ENCODE measurements around the gene PRDM5. TPM values are rescaled to one million over a fixed set of nuclear protein-coding genes. Genes with fewer than 3 reads are reported as not detected.

PRDM5 gene
- total RNA-seq, result not detected in 2 replicates

DNA sequence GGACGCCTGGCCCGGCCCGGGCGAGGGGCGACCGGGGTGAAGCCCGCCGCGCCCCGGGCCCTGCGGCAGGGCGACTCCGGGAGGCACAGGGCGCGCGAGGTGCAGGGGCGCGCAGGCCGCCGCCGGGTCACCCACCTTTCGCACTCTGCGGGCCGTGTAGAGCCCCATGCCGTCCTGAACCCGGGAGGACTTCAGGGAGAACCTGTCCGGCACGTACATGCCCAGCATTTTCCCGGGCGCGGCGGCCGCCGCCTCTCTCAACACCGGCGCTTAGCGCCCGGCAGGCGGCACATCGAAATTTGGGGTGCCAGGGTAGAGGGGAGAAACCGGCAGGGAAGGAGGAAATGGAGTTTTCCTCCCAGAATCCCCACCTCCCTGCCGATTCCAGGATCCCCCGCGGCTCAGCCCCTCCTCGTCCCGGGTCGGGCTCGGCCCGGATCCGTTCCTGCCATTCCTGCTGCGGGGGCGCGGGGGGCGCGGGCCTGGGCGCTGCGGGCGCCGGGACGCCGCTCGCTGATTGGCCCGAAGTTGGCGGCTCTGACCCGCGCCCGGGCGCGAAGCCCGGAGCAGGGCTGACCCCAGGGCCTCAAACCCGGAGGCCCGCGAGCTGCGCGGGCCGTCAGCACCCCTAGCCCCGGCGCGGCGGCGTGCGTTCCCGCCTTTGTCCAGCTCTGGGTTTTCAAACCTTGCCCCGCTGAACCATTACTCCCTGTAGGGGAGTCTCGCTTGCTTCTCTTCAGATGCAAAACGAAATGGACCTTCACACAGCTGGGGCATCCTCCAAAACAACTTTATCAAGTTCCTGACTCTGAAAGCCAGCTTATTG lies at the start of gene PRDM5:
PRDM5 (minus strand) TSS at position 346 of the 826 bp plus-strand sequence; CDS start at position 228, 118 bp downstream.
- intact Hi-C loops (cut with micrococcal nuclease), result loop anchor here (5.0 kb wide), 3 partner anchors 150 to 645 kb away; partner anchors contain the start of gene NDNF

DNA sequence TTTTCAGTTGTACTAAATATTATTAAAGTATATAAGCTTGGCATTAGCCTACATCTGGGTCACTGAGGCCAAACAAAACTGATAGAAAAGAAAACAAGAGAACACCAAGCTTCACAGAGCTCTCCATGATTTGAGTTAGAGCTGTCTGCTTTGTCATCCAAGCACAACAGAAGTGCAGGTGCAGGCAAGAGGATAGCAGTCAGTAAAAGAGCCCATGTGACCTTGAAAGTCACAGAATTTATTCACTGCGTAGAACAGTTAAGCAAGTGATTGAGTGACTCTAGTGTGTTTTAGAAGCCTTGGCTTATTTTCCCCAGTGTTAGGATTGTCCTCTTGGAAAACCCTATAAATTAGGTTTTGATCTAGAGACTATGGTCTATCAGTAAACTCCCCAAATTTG lies 49.4 kb upstream of the PRDM5 start:
- intact Hi-C loops (cut with micrococcal nuclease), result no loop called here

DNA sequence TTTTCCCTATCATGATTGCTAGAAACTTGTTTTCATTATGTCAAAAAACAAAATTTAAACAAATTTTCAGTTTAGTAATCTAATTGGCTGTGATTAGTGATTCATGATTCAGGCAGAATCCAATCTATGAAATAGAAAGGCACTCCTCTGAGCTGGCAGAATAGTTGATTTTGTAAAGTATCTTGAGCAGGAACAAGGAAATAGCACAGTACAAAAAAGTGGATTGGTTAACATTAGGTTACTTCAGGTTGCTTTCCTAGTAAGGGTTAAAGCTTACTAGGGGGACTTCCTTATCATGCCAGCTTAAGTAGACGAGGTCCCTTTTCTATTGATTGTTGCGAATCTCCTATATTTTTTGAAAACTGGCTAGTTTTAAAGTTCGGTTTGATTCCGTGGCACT lies 43.4 kb upstream of the PRDM5 start:
- intact Hi-C loops (cut with micrococcal nuclease), result no loop called here

DNA sequence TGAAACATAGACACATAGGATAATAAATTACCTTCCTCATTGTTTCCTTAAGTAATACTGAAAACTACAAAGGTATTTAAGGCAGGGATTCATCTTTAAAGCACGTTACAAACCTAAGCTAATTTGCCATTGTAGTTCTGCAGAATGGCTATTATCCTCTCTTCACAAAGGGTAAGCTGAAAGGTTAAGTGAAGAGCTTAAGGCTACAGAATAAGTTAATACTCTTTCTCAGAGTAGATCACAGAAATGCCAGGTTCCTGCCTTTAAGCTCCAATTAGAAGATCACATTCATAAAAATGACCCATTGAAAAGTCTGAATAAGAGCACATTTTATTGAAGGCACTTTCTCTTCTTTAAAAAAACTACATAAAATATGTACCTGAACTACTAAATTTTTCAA lies 42.1 kb upstream of the PRDM5 start:
- intact Hi-C loops (cut with micrococcal nuclease), result no loop called here

DNA sequence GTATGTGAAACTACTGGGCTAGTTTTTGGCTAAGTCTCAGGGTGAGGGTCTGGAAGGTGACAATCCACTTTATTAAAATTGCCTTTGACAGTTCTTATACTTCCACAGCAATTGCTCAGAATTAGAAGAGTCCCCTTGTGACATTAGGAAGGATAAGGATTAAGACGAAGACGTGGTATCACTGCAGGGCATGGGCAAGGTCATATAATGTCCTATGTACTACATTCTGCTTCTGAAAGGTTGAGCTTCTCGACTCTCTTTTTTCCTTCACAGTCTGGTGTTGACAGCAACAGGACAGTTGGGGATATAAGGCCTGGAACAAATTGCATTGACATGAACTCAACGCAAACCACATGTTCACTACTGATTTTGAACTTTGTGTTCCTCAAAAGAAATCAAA lies 40.9 kb upstream of the PRDM5 start:
- intact Hi-C loops (cut with micrococcal nuclease), result no loop called here

DNA sequence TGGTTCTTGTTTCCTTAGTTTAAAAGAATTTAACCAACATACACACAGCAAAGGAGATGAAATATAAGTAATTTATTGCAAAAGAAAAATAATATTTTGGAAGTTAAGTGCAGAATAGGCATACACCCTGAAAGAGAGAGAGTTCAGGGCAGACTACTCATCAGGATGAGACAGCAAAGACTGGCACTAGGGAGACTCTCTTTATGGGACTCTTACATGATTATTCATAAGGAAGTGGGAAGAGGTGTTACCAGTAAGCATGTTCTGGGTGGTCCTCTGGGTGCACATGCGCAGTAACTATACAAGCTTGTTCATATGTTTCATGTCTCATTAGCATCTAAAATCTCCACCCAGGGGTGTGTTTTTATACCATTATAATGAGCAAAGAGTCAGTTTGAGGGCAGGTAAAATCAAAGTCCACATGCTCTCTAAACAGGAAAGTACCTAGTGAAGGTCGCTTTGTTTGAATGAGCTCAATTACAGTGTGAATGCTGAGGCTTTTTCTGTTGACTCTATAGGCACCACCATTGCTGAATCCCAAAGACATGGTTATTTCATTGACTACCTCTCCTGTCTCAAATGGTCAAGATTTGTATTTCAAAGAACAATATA lies 38.2 kb upstream of the PRDM5 start:
- intact Hi-C loops (cut with micrococcal nuclease), result no loop called here

DNA sequence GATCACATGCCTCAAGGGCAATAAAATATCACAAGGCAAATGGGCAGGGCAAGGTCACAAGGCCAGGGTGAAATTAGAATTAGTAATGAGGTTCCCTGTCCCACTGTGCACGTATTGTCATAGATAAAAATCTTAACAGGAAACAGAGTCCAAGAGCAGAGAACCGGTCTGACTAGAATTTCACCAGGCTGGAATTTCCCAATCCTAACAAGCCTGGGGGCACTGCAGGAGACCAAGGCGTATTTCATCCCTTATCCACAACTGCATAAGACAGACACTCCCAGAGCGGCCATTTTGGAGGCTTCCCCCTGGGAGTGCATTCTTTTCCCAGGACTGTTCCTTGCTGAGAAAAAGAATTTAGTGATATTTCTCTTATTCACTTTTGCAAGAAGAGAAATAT lies 25.9 kb upstream of the PRDM5 start:
- intact Hi-C loops (cut with micrococcal nuclease), result no loop called here

DNA sequence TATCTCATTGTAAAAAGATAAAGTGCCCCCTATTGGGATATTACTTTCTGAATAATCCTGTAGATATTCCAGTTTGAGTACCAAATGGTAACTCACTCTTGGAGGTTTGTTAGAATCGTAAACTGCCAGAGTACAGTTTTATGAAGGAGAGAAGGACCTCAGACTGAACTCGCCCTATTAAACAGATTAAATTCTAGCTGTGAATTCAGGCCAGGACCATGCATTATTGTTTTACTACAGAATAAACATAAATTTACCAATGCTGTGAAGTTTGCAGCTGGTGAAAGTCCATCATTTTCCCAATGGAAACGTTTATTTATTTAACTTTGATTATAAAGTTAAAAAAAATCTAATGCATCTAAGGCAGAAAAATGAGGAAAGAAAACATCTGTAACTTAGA lies 20.2 kb upstream of the PRDM5 start:
- intact Hi-C loops (cut with micrococcal nuclease), result no loop called here

DNA sequence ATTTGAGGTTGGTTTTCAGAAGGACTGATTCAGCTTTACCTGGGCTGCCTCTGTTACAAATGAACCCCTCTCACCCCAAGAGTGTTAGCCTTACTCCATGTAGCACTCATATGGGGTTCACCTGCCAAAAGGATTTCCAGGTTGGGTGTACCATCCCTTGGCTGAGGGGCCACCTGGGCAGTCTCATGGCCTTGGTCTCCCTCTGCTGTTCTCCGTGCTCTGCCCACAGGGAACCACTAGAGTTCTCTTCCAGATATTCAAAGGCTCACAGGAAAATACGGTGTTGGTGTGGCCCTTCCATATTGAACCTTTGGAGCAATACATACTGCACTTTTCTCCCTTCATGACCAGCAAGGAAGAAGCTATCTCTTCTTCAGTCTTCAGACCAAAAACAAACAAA lies 18.0 kb upstream of the PRDM5 start:
- intact Hi-C loops (cut with micrococcal nuclease), result no loop called here

DNA sequence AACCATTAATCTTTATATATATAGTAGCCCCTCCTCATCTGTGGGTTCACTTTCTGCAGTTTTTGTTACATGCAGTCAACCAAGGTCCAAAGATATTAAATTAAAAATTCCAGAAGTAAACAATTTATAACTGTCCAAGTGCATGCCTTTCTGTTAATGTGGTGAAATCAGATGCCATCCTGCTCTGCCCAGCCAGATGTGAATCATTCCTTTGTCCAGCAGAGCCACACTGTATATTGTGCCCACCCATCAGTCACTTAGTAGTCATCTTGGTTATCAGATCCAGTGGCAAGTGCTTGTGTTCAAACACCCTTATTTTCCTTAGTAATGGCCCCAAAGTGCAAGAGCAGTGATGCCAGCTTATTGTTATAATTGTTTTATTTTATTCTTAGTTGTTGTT lies 17.2 kb upstream of the PRDM5 start:
- intact Hi-C loops (cut with micrococcal nuclease), result no loop called here

DNA sequence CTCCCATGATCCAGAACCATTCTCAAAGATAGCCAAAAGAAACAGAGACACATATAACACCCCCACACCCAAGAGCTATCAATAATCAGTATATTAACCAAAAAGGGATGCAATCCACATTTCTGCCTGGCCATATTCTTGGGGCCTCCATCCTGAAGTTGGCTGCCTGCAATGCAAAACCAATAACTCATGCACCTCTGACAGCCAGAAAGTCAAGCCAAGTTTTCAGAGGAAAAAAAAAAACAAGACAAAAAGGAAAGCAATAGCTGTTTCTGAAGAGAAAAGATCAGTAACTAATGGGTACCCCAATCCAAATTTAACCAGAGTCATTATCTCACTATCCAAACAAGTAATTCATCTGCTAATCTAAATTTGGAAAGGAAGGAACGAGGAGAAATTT lies 7.3 kb upstream of the PRDM5 start:
- intact Hi-C loops (cut with micrococcal nuclease), result no loop called here

DNA sequence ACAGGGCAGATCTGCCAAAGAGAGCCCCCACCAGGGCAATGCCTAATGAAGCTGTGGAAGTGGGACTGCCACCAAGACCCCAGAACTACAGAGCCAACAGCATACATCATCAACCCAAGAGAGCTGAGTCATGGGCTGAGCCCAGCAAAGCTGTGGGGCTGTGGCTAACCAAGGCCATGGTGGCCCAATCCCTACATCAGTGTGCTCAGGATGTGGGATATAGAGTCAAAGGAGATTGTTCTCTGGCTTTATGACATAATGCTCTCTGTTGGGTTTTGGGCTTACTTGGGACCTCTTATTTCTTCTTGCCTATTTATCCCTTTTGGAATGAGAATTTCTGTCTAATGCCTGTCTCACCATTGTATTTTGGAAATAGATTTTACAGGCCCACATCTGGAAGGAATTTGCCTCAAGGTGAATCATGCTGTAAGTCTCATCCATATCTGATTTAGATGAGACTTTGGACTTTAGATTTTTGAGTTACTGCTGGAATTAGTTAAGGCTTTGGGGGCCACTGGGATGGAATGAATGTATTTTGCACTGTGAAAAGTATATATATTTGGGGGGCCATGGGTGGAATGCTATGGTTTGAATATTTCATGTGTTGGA lies 5.4 kb upstream of the PRDM5 start:
- intact Hi-C loops (cut with micrococcal nuclease), result no loop called here

DNA sequence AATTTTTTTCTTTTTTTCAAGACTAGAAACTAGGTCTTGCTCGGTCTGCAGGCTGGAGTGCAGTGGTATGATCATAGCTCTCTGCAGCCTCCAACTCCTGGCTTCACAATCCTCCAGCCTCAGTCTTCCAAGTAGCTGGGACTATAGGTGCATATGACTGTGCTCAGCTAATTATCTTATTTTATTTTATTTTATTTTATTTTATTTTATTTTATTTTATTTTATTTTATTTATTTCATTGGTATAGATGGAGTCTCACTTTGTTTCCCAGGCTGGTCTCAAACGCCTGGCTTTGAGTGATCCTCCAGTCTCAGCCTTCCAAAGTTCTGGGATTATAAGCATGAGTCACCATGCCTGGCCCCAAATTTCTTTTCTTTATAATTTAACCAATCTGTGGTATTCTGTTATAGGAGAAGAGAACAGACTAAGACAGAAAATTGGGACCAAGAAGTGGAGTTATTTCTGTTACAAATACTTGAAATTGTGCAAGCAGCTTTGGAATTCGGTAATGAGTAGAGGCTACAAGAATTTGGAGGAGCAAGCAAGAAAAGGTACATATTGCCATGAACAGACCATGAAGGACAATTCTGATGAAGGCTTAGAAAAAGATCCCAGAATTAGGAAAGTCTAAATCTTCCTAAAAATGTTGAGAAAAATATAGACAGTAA lies 4.0 kb upstream of the PRDM5 start:
- intact Hi-C loops (cut with micrococcal nuclease), result no loop called here

DNA sequence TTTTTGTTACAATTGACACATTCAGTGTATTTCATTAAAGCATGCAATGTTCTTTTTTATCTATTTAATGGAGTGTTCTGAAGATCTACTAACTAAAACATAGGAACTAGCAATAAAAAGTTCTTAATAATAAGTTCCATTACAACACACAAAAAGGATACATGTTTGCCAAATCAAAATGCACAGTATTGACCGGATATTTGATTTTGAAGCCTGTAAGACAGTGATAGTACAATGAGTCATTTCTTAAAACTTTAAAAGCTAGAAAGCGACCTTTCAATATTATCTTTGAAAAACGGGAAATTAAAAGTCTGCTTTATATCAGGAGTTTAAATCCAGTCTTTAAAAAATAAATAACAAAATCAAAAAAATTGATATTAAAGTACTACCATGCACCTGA lies 2.4 kb upstream of the PRDM5 start:
- intact Hi-C loops (cut with micrococcal nuclease), result loop anchor here (5.0 kb wide), 3 partner anchors 147 to 642 kb away; partner anchors contain the start of gene NDNF

DNA sequence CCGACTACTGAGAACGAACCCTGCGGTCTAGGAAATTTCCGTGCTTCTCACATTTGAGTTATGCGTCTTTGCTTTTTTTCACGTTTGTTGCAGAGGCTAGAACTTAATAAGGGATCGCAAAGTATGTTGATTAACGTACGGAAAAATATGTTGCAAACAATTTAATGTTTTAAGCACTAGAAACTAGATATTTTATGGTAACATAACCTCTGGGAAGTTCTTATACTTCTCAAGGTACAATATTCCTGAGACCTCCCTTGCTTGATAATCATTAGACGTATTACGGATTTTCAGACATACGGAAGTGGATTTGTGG lies 639 bp upstream of the PRDM5 start:
- intact Hi-C loops (cut with micrococcal nuclease), result loop anchor here (5.0 kb wide), 3 partner anchors 149 to 644 kb away; partner anchors contain the start of gene NDNF

DNA sequence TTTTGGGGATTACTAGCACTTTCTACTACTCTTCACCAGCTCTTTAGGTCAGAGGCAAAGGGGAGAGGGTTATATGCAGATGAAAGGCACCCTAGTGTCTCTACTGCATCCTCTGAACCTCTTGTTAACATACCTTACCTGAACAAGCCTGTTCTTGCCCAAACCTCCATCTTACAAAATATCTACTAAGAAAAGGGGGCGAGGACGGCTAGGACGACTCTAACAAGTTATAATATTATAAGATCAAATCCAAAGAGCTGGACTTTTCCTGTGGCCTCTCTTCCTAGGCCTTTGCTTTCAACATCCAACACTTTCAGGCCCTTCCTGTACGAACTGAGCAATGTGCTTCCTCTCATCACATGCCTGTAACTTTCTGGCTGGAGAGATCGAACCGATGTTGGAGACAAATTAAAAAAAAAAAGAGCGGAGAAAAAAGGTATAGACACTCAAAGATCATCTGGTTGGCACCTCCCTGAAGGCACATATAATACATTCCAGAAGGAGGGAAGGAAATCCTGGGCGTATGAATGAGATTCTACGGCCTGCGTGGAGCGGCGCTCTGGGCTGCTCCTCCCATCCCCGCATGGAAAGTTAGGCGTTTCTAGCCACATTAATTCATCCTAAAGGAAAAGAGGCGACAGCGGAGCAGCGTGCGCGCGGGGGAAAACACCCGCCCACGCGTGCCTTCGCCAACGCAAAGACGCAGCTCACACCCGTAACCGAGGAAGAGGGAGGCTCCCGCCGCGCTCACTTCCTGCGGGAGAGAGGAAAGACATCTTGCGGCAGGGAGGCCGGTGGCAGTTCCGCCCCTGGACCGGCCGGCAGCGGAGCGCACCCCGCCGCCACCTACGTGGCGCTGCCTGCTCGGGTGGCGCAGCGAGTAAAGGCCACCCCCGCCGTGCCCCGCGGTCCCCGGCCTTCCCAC lies 808 bp downstream of the PRDM5 start:
- intact Hi-C loops (cut with micrococcal nuclease), result loop anchor here (2.0 to 5.0 kb wide), 4 partner anchors 151 to 646 kb away; partner anchors contain the start of gene NDNF

DNA sequence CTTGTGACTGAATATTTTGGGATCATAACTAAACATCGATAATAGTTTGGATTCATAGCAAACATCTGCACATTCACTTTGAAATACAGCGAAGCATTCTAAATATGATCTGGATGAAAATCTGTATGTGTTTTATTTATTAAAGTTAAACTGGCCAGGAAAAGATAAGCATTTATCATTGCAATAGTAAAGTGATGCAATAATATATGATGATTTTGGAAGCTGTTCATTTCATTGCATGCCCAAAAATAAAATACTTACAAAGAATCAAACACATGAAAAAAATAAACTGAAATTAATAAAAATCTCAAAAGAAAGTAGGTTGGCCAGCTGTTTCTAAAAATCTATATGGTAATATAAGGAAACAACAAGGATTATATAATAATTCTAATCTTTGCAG lies 1.9 kb downstream of the PRDM5 start:
- intact Hi-C loops (cut with micrococcal nuclease), result loop anchor here (2.0 to 5.0 kb wide), 4 partner anchors 152 to 647 kb away; partner anchors contain the start of gene NDNF

DNA sequence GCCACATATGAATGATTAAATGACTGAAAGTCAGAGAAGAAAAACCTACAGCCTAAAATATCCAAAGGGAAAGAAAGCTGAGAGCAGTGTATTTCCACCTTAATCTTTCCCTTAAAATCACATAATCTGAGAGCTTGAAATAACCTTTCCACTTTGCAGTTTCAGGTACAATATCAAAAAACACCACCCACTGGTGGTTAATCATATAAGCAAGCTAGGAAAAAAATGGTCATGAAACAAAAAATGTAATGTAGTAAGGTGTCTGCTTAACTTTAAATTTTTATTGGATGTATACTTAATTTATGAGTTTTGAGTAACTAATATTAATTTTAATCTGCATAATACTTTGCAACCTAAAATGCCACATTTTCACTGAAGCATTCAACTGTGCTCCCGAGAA lies 3.2 kb downstream of the PRDM5 start:
- intact Hi-C loops (cut with micrococcal nuclease), result no loop called here

DNA sequence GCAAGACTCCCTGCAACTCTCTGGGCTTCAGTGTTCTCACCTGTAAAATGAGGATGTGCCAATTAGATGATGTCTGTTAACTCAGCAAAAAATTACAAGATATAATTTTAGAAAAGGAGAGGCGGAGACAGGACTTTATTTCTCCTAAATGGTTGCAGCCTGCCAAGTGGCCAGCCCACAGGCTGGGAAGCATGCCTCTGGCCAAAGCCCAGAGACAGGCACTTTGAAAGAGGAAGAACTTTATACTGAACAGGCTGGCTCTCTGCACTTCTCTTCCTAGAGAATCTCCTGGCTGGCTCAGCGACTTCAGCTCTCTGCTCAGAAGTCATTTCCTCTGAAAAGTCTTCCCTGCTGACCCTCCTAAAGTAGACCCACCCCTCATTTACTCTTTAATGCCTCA lies 3.7 kb downstream of the PRDM5 start:
- intact Hi-C loops (cut with micrococcal nuclease), result no loop called here

DNA sequence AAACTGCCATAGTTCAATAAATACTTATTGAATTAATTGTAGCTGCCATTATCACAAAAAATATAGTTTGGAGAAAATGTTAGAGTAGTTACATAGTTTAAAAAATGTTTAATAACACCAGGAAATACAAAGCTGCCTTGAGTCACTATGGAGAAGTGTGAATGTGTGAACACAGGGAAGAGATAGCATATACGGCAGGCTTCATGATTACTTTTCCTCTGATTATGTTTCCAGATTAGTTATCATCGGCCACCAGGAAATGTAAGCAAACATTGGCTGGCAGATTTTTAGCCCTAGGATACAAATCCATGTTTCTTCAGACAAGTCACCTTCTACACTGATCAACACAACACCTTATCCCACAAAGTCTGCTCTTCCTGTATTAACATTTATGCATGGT lies 4.4 kb downstream of the PRDM5 start:
- intact Hi-C loops (cut with micrococcal nuclease), result no loop called here

DNA sequence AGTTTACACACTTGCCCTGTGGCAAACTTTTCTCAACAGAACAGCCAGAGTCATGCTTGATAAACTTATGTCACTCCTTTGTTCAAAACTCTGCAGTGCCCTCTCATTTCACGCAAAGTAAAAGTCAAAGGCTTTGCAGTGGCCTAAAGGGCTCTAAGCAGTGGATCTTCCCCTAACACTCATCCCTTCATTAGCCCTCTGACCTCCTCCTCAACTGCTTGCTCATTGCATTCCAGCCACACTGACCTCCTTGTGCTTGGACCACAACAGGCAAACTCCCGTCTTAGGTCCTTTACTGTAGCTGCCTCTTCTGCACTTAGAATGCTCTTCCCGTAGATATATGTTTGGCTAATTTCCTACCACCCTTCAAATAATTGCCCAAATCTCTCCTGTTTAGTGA lies 5.6 kb downstream of the PRDM5 start:
- intact Hi-C loops (cut with micrococcal nuclease), result no loop called here
